ENCODE data around the gene PEX10.
"Not testable (repeated sequence)": the region's sequence is repeated elsewhere in the genome, so short reads cannot be mapped to it uniquely, and the experiment has no call there.

Gene PEX10

DNA sequence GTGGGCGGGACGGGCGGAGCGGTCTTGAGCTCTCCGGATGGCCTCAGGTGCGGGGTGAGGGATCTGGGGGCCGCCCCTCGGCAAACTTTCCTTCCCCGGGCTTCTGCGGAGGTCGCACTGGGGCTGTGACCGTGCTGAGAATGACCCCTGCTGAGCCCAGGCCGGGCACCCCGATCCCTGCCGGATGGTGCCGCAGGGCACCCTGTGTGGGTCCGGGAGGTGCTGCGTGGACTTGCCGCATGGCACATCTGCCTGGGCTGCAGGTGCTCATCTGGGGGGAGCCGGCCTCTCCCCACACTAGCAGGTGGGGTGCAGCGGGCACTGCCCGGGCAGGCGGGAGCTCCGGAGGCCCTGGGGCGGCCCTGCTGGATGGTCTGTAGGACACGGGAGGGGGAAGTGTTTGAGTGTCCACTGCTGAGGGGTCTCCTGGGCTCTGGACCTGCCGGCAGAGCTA lies 31.8 kb upstream of the PEX10 start:
- H3K4me3 ChIP-seq (ENCODE audit: low read depth in 1 of 5, low read length in 5 of 5) = no peak overlapping the region
- H3K4me1 ChIP-seq (ENCODE audit: control insufficient read depth in 5 of 5, insufficient read depth in 5 of 5, low read length in 5 of 5) = no peaks in the 10 kb centered on the region
- no peaks in the 10 kb centered on the region for H3K36me3 ChIP-seq (ENCODE audit: control insufficient read depth in 5 of 5, insufficient read depth in 5 of 5, low read length in 5 of 5)
- H3K27me3 ChIP-seq (ENCODE audit: control insufficient read depth in 5 of 5, insufficient read depth in 4 of 5, low read length in 5 of 5) = peaks cover 25 to 51% (median 44%) of the 10 kb centered on the region in 5 donors
- H3K9ac ChIP-seq (ENCODE audit: low read length in 5 of 5) = no peak overlapping the region
- H3K27ac ChIP-seq (ENCODE audit: low read depth, low read length) = no peak overlapping the region
- no peaks in the 10 kb centered on the region for H3K9me3 ChIP-seq (ENCODE audit: control insufficient read depth in 5 of 5, low read length in 5 of 5)

DNA sequence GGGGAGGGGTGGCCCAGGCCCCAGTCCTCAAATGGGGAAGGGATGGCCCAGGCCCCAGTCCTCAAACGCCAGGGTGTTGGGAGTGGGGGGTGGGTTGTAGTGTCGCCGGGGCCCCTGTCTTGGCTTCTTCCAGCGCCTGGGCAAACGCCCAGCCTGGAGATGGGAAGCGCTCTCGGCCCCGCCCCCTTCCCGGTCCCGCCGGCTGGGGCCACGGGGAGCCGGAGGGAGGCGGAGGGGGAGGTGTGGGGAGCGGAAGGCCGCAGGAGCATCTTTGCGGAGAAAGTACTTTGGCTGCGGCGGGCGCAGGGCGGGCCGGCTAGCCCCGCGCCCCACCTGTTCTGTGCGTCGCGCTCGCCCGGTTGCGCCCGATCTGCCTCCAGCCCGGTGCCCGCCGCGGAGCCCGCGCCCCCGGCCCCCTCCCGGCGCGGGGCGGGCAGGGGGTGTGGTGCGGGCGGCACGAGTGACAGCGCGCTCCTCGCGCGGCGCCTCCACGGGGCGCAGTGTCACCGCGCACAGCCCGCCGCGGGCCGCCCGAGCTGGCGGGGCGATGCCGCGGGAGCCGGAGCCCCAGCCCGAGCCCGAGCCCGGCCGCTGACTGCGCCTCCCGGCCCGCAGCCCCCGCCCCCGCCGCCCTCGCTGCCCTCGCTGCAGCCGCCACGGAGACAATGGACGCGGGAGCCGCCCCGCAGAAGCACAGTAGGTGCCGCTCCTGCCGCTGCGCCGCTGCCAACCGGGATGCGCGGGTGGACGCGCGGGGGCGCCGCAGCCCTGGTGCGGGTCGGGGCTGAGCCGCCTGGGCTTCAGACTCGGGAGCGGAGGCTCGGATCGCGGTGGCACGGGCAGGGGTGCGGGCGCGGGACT lies 31.1 kb upstream of the PEX10 start:
- Histone ChIP-seq H3K36me3 (ENCODE audit: control insufficient read depth in 5 of 5, insufficient read depth in 5 of 5, low read length in 5 of 5) (no peaks in the 10 kb centered on the region), H3K27ac (ENCODE audit: low read depth, low read length) (no peak overlapping the region), H3K27me3 (ENCODE audit: control insufficient read depth in 5 of 5, insufficient read depth in 4 of 5, low read length in 5 of 5) (peaks cover 22 to 57% (median 44%) of the 10 kb centered on the region in 5 donors), H3K4me3 (ENCODE audit: low read depth in 1 of 5, low read length in 5 of 5) (no peak overlapping the region), H3K9ac (ENCODE audit: low read length in 5 of 5) (no peak overlapping the region), H3K4me1 (ENCODE audit: control insufficient read depth in 5 of 5, insufficient read depth in 5 of 5, low read length in 5 of 5) (no peaks in the 10 kb centered on the region), H3K9me3 (ENCODE audit: control insufficient read depth in 5 of 5, low read length in 5 of 5) (no peaks in the 10 kb centered on the region)

DNA sequence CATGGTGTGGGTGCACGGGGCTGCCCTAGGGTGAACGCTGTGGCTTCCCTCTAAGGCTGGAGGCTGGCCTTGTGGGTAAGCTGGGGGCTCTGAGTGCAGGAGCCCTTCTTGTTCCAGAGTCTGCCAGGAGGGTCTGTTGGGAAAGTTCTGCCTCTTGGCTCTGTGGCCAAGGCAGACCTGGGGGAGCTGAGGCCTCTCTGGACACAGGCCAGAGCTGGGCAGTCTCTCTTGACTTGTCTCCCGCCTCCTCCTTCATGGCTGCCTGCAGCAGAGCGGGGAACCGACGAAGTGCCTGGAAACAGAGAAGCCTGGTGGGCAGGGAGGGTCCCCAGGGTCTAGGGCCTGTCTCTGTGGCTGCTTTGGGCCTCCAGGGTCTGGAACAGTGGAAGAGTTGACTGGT lies 30.3 kb upstream of the PEX10 start:
- H3K36me3 ChIP-seq (ENCODE audit: control insufficient read depth in 5 of 5, insufficient read depth in 5 of 5, low read length in 5 of 5) = no peaks in the 10 kb centered on the region
- H3K4me3 ChIP-seq (ENCODE audit: low read depth in 1 of 5, low read length in 5 of 5) = no peak overlapping the region
- H3K9ac ChIP-seq (ENCODE audit: low read length in 5 of 5) = no peak overlapping the region
- H3K27ac ChIP-seq (ENCODE audit: low read depth, low read length) = no peak overlapping the region
- H3K4me1 ChIP-seq (ENCODE audit: control insufficient read depth in 5 of 5, insufficient read depth in 5 of 5, low read length in 5 of 5) = no peaks in the 10 kb centered on the region
- H3K27me3 ChIP-seq (ENCODE audit: control insufficient read depth in 5 of 5, insufficient read depth in 4 of 5, low read length in 5 of 5) = peaks cover 21 to 59% (median 47%) of the 10 kb centered on the region in 5 donors
- H3K9me3 ChIP-seq (ENCODE audit: control insufficient read depth in 5 of 5, low read length in 5 of 5) = no peaks in the 10 kb centered on the region

DNA sequence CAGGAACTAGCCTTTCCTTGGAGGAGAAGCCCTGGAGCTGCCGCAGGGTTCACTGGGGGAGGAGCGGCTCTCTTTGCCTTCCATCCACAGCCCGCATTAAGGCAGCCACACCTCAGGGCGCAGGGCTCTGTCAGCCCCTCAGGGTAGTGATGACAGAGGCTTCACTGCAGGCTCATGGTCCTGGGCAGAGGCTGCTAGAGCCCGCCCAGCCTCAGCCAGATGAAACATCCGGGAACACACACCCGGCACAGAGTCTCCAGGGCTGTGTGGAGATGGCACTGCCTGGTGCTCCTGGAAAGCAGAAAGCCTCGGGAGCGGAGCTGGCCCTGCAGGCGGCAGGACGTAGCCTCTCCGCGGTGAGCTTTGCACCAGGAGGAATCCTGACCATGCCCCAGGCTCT lies 29.4 kb upstream of the PEX10 start:
- Histone ChIP-seq H3K9ac (ENCODE audit: low read length in 5 of 5) (no peak overlapping the region), H3K27ac (ENCODE audit: low read depth, low read length) (no peak overlapping the region), H3K27me3 (ENCODE audit: control insufficient read depth in 5 of 5, insufficient read depth in 4 of 5, low read length in 5 of 5) (peaks cover 25 to 55% (median 45%) of the 10 kb centered on the region in 5 donors), H3K36me3 (ENCODE audit: control insufficient read depth in 5 of 5, insufficient read depth in 5 of 5, low read length in 5 of 5) (no peaks in the 10 kb centered on the region), H3K9me3 (ENCODE audit: control insufficient read depth in 5 of 5, low read length in 5 of 5) (no peaks in the 10 kb centered on the region), H3K4me3 (ENCODE audit: low read depth in 1 of 5, low read length in 5 of 5) (no peak overlapping the region), H3K4me1 (ENCODE audit: control insufficient read depth in 5 of 5, insufficient read depth in 5 of 5, low read length in 5 of 5) (no peaks in the 10 kb centered on the region)

DNA sequence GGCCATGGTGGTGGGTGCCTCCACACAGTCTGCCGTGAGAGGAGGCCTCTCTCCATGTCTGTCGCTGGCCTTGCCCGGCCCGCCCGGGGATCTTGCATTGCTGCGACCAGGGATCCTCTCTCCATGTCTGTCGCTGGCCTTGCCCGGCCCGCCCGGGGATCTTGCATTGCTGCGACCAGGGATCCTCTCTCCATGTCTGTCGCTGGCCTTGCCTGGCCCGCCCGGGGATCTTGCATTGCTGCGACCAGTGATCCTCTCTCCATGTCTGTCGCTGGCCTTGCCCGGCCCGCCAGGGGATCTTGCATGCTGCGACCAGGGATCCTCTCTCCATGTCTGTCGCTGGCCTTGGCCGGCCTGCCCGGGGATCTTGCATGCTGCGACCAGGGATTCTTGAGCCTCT lies 28.0 kb upstream of the PEX10 start:
- H3K27ac ChIP-seq (ENCODE audit: low read depth, low read length) = not testable (repeated sequence)
- peaks cover 24 to 53% (median 46%) of the 10 kb centered on the region in 5 donors for H3K27me3 ChIP-seq (ENCODE audit: control insufficient read depth in 5 of 5, insufficient read depth in 4 of 5, low read length in 5 of 5)

DNA sequence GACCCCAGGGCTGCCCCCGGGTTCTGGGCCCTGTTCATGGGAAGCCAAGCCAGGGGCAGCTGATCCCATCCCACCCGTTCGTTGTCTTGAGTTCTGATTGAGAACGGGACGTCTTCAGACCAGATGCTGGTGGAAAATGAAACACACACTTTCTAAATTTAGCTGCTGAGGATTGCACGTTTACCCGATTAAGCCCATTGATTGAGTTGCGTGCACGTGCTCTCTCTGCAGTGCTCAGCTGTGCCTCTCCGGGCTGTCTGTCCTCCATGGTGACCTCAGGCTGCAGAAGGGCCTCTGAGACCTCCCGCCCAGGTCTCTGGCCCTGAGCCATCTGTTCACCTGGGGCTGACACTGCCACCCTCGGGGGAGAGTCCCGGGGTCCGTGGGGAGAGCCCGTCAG lies 27.0 kb upstream of the PEX10 start:
- peaks cover 18 to 46% (median 43%) of the 10 kb centered on the region in 5 donors for H3K27me3 ChIP-seq (ENCODE audit: control insufficient read depth in 5 of 5, insufficient read depth in 4 of 5, low read length in 5 of 5)
- H3K27ac ChIP-seq (ENCODE audit: low read depth, low read length) = no peak overlapping the region
- H3K9me3 ChIP-seq (ENCODE audit: control insufficient read depth in 5 of 5, low read length in 5 of 5) = no peaks in the 10 kb centered on the region
- H3K36me3 ChIP-seq (ENCODE audit: control insufficient read depth in 5 of 5, insufficient read depth in 5 of 5, low read length in 5 of 5) = no peaks in the 10 kb centered on the region
- no peaks in the 10 kb centered on the region for H3K4me1 ChIP-seq (ENCODE audit: control insufficient read depth in 5 of 5, insufficient read depth in 5 of 5, low read length in 5 of 5)
- no peak overlapping the region for H3K9ac ChIP-seq (ENCODE audit: low read length in 5 of 5)
- H3K4me3 ChIP-seq (ENCODE audit: low read depth in 1 of 5, low read length in 5 of 5) = no peak overlapping the region

More for the DNA sequence above, 28.0 kb upstream of the PEX10 start:
- H3K4me1 ChIP-seq (ENCODE audit: control insufficient read depth in 5 of 5, insufficient read depth in 5 of 5, low read length in 5 of 5); H3K9me3 ChIP-seq (ENCODE audit: control insufficient read depth in 5 of 5, low read length in 5 of 5); H3K9ac ChIP-seq (ENCODE audit: low read length in 5 of 5); H3K36me3 ChIP-seq (ENCODE audit: control insufficient read depth in 5 of 5, insufficient read depth in 5 of 5, low read length in 5 of 5); H3K4me3 ChIP-seq (ENCODE audit: low read depth in 1 of 5, low read length in 5 of 5): not testable (repeated sequence)

DNA sequence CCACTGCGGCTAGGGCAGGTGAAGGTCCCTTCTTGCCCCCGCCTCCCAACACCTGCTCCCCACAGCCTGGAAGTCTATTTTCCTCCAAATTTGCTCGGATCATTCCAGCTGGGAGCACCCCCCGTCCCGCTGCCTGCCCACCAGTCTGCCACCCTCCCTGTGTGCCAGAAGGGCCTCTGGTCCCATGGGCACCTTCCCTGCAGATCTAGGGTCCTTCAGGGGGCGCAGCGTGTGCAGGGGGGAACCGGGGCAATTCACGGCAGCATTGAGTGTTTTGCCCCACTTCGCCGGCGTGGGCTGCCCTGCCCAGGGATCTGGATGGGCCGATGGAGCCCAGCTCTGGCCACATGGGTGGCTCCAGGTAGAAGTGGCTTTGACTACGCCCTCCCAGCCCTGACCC lies 26.3 kb upstream of the PEX10 start:
- no peaks in the 10 kb centered on the region for H3K4me1 ChIP-seq (ENCODE audit: control insufficient read depth in 5 of 5, insufficient read depth in 5 of 5, low read length in 5 of 5)
- H3K36me3 ChIP-seq (ENCODE audit: control insufficient read depth in 5 of 5, insufficient read depth in 5 of 5, low read length in 5 of 5) = no peaks in the 10 kb centered on the region
- H3K9ac ChIP-seq (ENCODE audit: low read length in 5 of 5) = no peak overlapping the region
- no peak overlapping the region for H3K4me3 ChIP-seq (ENCODE audit: low read depth in 1 of 5, low read length in 5 of 5)
- H3K9me3 ChIP-seq (ENCODE audit: control insufficient read depth in 5 of 5, low read length in 5 of 5) = no peaks in the 10 kb centered on the region
- H3K27me3 ChIP-seq (ENCODE audit: control insufficient read depth in 5 of 5, insufficient read depth in 4 of 5, low read length in 5 of 5) = peaks cover 22 to 47% (median 46%) of the 10 kb centered on the region in 5 donors
- no peak overlapping the region for H3K27ac ChIP-seq (ENCODE audit: low read depth, low read length)

DNA sequence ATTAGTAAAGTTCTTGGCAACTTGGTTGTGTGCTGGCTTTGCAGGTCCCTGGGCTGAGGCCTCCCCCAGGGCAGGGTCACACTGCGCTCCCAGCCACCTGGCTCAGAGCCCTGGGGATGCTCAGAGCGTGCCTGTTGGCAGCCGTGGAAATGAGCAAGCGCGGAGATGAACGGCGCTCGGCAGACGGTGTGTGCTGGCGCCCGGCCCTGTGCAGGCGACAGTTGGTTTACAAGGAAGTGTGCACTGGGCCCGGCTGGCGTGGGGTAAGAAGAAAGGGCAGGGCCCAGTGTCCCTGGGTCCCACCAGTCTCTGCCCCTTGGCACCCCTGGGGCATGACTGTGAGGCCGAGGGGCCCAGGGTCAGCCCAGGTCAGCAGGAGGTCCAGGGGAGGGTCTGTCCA lies 25.7 kb upstream of the PEX10 start:
- Histone ChIP-seq H3K9ac (ENCODE audit: low read length in 5 of 5) (no peak overlapping the region), H3K27me3 (ENCODE audit: control insufficient read depth in 5 of 5, insufficient read depth in 4 of 5, low read length in 5 of 5) (peaks cover 20 to 50% (median 48%) of the 10 kb centered on the region in 5 donors), H3K9me3 (ENCODE audit: control insufficient read depth in 5 of 5, low read length in 5 of 5) (no peaks in the 10 kb centered on the region), H3K36me3 (ENCODE audit: control insufficient read depth in 5 of 5, insufficient read depth in 5 of 5, low read length in 5 of 5) (no peaks in the 10 kb centered on the region), H3K27ac (ENCODE audit: low read depth, low read length) (no peak overlapping the region), H3K4me1 (ENCODE audit: control insufficient read depth in 5 of 5, insufficient read depth in 5 of 5, low read length in 5 of 5) (no peaks in the 10 kb centered on the region), H3K4me3 (ENCODE audit: low read depth in 1 of 5, low read length in 5 of 5) (no peak overlapping the region)

DNA sequence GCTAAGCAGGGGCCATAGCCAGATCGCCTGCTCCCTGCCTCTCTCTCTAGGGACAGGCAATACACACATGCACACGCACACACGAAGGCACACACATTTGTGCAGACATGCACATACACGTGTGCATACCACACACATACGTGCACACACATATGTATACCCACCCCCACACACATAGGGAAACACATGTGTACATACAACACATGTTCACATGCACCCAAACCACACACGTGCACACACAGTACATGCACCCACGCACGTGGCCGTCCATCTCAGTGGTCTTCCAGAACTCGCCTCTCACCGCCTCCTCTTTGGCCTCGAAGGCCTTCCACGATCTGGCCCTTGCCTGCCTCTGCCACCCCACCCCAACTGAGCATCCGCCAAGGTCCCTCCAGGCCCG lies 25.3 kb upstream of the PEX10 start:
- Histone ChIP-seq H3K27me3 (ENCODE audit: control insufficient read depth in 5 of 5, insufficient read depth in 4 of 5, low read length in 5 of 5) (peaks cover 20 to 50% (median 48%) of the 10 kb centered on the region in 5 donors), H3K4me3 (ENCODE audit: low read depth in 1 of 5, low read length in 5 of 5) (no peak overlapping the region), H3K4me1 (ENCODE audit: control insufficient read depth in 5 of 5, insufficient read depth in 5 of 5, low read length in 5 of 5) (no peaks in the 10 kb centered on the region), H3K27ac (ENCODE audit: low read depth, low read length) (no peak overlapping the region), H3K36me3 (ENCODE audit: control insufficient read depth in 5 of 5, insufficient read depth in 5 of 5, low read length in 5 of 5) (no peaks in the 10 kb centered on the region), H3K9me3 (ENCODE audit: control insufficient read depth in 5 of 5, low read length in 5 of 5) (no peaks in the 10 kb centered on the region), H3K9ac (ENCODE audit: low read length in 5 of 5) (no peak overlapping the region)

DNA sequence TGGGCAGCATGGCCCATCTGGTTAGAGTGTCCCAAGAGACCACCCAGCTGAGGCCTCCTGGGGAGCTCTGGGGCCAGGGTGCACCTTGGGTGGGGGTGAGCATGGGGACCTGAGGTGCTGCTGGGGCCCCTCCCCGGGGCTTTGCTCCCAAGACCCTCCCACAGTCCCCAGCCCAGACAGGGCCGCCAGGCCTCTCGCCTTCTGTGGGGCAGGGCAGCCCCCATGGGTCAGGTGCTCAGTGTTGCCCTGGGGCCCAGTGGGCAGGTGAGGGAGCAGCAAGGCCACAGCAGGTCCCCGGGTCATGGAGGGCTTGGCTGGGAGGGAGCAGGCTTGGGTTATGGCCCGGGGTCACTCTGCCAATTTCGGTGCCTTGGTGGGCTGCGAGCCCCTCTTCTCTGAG lies 24.5 kb upstream of the PEX10 start:
- H3K9ac ChIP-seq (ENCODE audit: low read length in 5 of 5) = no peak overlapping the region
- peaks cover 23 to 50% (median 48%) of the 10 kb centered on the region in 5 donors for H3K27me3 ChIP-seq (ENCODE audit: control insufficient read depth in 5 of 5, insufficient read depth in 4 of 5, low read length in 5 of 5)
- no peaks in the 10 kb centered on the region for H3K9me3 ChIP-seq (ENCODE audit: control insufficient read depth in 5 of 5, low read length in 5 of 5)
- H3K4me1 ChIP-seq (ENCODE audit: control insufficient read depth in 5 of 5, insufficient read depth in 5 of 5, low read length in 5 of 5) = no peaks in the 10 kb centered on the region
- H3K36me3 ChIP-seq (ENCODE audit: control insufficient read depth in 5 of 5, insufficient read depth in 5 of 5, low read length in 5 of 5) = no peaks in the 10 kb centered on the region
- no peak overlapping the region for H3K27ac ChIP-seq (ENCODE audit: low read depth, low read length)
- H3K4me3 ChIP-seq (ENCODE audit: low read depth in 1 of 5, low read length in 5 of 5) = no peak overlapping the region
